Pancreas (tissue), 10 donors: ENCODE results near the gene KDM4B. TPM values are rescaled to one million over a fixed set of nuclear protein-coding genes. Genes with fewer than 3 reads are reported as not detected.
A peak's percentile ranks its signal among the peaks of the same experiment; 100 is the strongest.

Experiments used
- ATAC-seq, 4 donors: fragments of 200-7000 bp; cut with Tn5 transposase; one replicate each; pipeline versions ENCODE4 v1.8.0 to v1.9.1; 2020; ENCODE audit warnings: mild to moderate bottlenecking in 4 of 4, moderate library complexity in 4 of 4
- DNase-seq, 6 donors: peaks; one replicate each; pipeline ENCODE4 v3.0.0-alpha.2; 2020
- FAIRE-seq: peaks from 2 replicates; lab custom pipeline; 2012; peaks lifted over from hg19 to GRCh38; lab: Jason Lieb, UNC
- H3K27ac ChIP-seq, 4 donors: fragments of 200-600 bp; sonication (generic); 1 replicate in 3 of 4; 2 replicates in 1 of 4; pipeline versions ENCODE4 v1.5.0 to v1.8.0; 2020
- H3K27me3 ChIP-seq, 4 donors: fragments of 200-600 bp; one replicate each; pipeline ENCODE4 v1.8.0; 2021
- H3K36me3 ChIP-seq, 3 donors: fragments of 200-600 bp; sonication (generic) in 1 of 3; one replicate each; pipeline versions ENCODE4 v1.5.0 to v1.8.0; 2020 to 2021
- H3K4me1 ChIP-seq, 3 donors: fragments of 200-600 bp; one replicate each; pipeline ENCODE4 v1.8.0; 2021
- H3K4me3 ChIP-seq, 4 donors: fragments of 200-600 bp; sonication (generic) in 2 of 4; one replicate each; pipeline versions ENCODE4 v1.5.0 to v1.8.0; 2020 to 2021
- H3K9me3 ChIP-seq, 4 donors: fragments of 200-600 bp; one replicate each; pipeline ENCODE4 v1.8.0; 2021
- CTCF ChIP-seq, 4 donors: fragments of 200-600 bp; sonication (generic) in 3 of 4; IDR thresholded peaks; one replicate each; pipeline versions ENCODE4 v1.5.0 to v1.8.0; 2021; ENCODE audit warnings: antibody characterized with exemption in 4 of 4
- WGBS, 2 donors: extraction: QIAGEN DNeasy Blood & Tissue Kit; methylation state at CpG; one replicate each; pipeline ENCODE4 v1.1.7; 2013; 5-methylcytosine and 5-hydroxymethylcytosine counted together
- intact Hi-C, 3 donors: fragments of 100-400 bp; cut with DNase I; formaldehyde crosslinking; loops; one replicate each; pipeline versions ENCODE4 v1.11.1 to v1.14.2; 2022
- polyA plus RNA-seq, 2 donors: library from polyadenylated mRNA; stranded (reverse); fragments of 200-250 nt; gene quantifications; one replicate each; pipeline ENCODE4 v1.2.3, GENCODE V29; 2013
- total RNA-seq, 6 donors: library from RNA; stranded (reverse); fragmentation: NEBNext Ultra II Directional in 4 of 6; extraction: Animal tissue kit (Norgen Biotek cat#: 25700) in 4 of 6; gene quantifications; one replicate each; pipeline versions ENCODE4 v1.2.1 to v1.2.4, GENCODE V29; 2021 to 2023
- donor health status: healthy with polysubstance abuse.
- donor health status: DM: no; HTN: no; CAD: no; lungs with moderate emphysema.
- donor health status: DM: no; HTN: no; CAD: no.
- donor health status: control.
- donor health status: control.
- donor health status: Bipolar disorder and iron deficiency.
- donor health status: DM: yes; HTN: yes; CAD: no.
- donor health status: DM: no; HTN: no; CAD: no.
- donor health status: DM: no; HTN: no; CAD: no.
- donor health status: DM: yes; HTN: yes; CAD: no.

Gene KDM4B
- total RNA-seq, result 10 to 100 TPM; 13.8 to 22.7 (median 18.5) TPM
- polyA plus RNA-seq, result 10 to 100 TPM; 15.0 to 24.0 TPM

- peak; percentile 91 for FAIRE-seq
- H3K4me3 ChIP-seq, result peak within 1 kb of the TSS; percentile 33 to 65 (median 55)
- peak within 1 kb of the TSS in 3 of 4 donors; percentile 1 to 76 (median 63) for H3K27ac ChIP-seq
- peak; percentile 99 to 100 (median 100) for DNase-seq
- H3K27me3 ChIP-seq, result no peaks in the 10 kb centered on the region
- TF ChIP-seq CTCF (IDR thresholded peaks at IDR 0.05), result no peak
- no peaks in the 10 kb centered on the region for H3K36me3 ChIP-seq
- peaks cover 0 to 23% (median 3%) of the 10 kb centered on the region in 3 donors for H3K4me1 ChIP-seq
- 0 to 2% methylated on average over 49 to 96 of the region's 96 CpGs for WGBS, 2 donors
- intact Hi-C loops, result no loop called here
- ATAC-seq, result peak; percentile 91 to 96 (median 93)
- H3K9me3 ChIP-seq, result no peaks in the 10 kb centered on the region
These were observed at the start of gene KDM4B for GRCh38 chr19:4968462-4969291. Gene KDM4B (plus strand): TSS chr19:4969113. CDS start chr19:5032891, 63,778 bp downstream.

- Histone ChIP-seq H3K36me3 (no peaks in the 10 kb centered on the region), H3K27ac (no peak overlapping the region), H3K9me3 (no peaks in the 10 kb centered on the region), H3K4me3 (no peak overlapping the region), H3K4me1 (no peaks in the 10 kb centered on the region), H3K27me3 (no peaks in the 10 kb centered on the region)
- FAIRE-seq, result no peak
- TF ChIP-seq CTCF (IDR thresholded peaks at IDR 0.05), result no peak
- ATAC-seq, result peak in 1 of 4 donors; percentile 47
- DNase-seq, result no peak
- 90 to 94% methylated on average over 19 to 22 of the region's 22 CpGs for WGBS, 2 donors
- intact Hi-C loops, result no loop called here
These were observed 46.2 kb upstream of the KDM4B start for GRCh38 chr19:4922530-4923275.

GRCh38 chr19:4923276-4923747 is 45.6 kb upstream of the KDM4B start:
- Histone ChIP-seq H3K4me3 (no peak overlapping the region), H3K27me3 (no peaks in the 10 kb centered on the region), H3K4me1 (no peaks in the 10 kb centered on the region), H3K27ac (no peak overlapping the region), H3K36me3 (no peaks in the 10 kb centered on the region), H3K9me3 (no peaks in the 10 kb centered on the region)
- 93 to 96% methylated on average over 21 of the region's 21 CpGs for WGBS, 2 donors
- no peak for DNase-seq
- FAIRE-seq, result no peak
- TF ChIP-seq CTCF (IDR thresholded peaks at IDR 0.05), result no peak
- intact Hi-C loops, result no loop called here
- no peak for ATAC-seq

GRCh38 chr19:4929186-4929585 is 39.7 kb upstream of the KDM4B start:
- Histone ChIP-seq H3K36me3 (no peaks in the 10 kb centered on the region), H3K9me3 (no peaks in the 10 kb centered on the region), H3K27ac (no peak overlapping the region), H3K4me3 (no peak overlapping the region), H3K27me3 (no peaks in the 10 kb centered on the region), H3K4me1 (no peaks in the 10 kb centered on the region)
- intact Hi-C loops, result no loop called here
- 93 to 95% methylated on average over 22 of the region's 22 CpGs for WGBS, 2 donors
- FAIRE-seq (no peak), ATAC-seq (no peak), DNase-seq (peak in 1 of 6 donors; percentile 55)
- no peak for TF ChIP-seq CTCF (IDR thresholded peaks at IDR 0.05)
